PC-3 (cell line): ENCODE measurements around the gene UBAC2. TPM values are rescaled to one million over a fixed set of nuclear protein-coding genes. Genes with fewer than 3 reads are reported as not detected.

Source experiments
- ATAC-seq: fragments of 200-7000 bp; cut with Tn5 transposase; 2 replicates; pipeline ENCODE4 v1.9.1; 2020; ENCODE audit warnings: mild to moderate bottlenecking, moderate library complexity
- BruUV-seq: library from RNA; stranded (reverse); fragments of 400-500 nt; replicated peaks from 2 replicates; lab custom pipeline; 2021; lab: Mats Ljungman, UMichigan
- CTCF ChIA-PET: fragments of 300-600 bp; sonication (Branson Sonifier 250); formaldehyde crosslinking; loops from one replicate; lab custom pipeline; 2022; ENCODE audit warnings: antibody characterized with exemption; lab: Charles Lee
- POLR2A ChIA-PET: fragments of 300-600 bp; sonication (Branson Sonifier 250); formaldehyde crosslinking; loops from one replicate; lab custom pipeline; 2022; ENCODE audit warnings: antibody characterized with exemption; ENCODE audit not compliant: unreplicated experiment; lab: Charles Lee
- DNase-seq: peaks from one replicate; pipeline ENCODE4 v3.0.0-alpha.2; 2015
- H2AFZ ChIP-seq: fragments of 300-600 bp; sonication (generic); 2 replicates; pipeline ENCODE4 v1.6.0; 2016; ENCODE audit warnings: antibody characterized with exemption, low read length
- H3F3A ChIP-seq: fragments of 300-600 bp; sonication (generic); one replicate; pipeline ENCODE4 v1.6.0; 2017; ENCODE audit warnings: antibody characterized with exemption, low read length, control low read depth, mild to moderate bottlenecking; ENCODE audit not compliant: unreplicated experiment
- H3K27ac ChIP-seq: fragments of 300-600 bp; sonication (generic); 2 replicates; pipeline ENCODE4 v1.5.1; 2016; ENCODE audit warnings: mild to moderate bottlenecking, low read length
- H3K27me3 ChIP-seq: fragments of 300-600 bp; sonication (generic); 2 replicates; pipeline ENCODE4 v1.6.1; 2016; ENCODE audit warnings: low read length, mixed read lengths
- H3K36me3 ChIP-seq: fragments of 300-600 bp; sonication (generic); 2 replicates; pipeline ENCODE4 v1.6.1; 2016; ENCODE audit warnings: low read depth, mixed run types, low read length, mixed read lengths
- H3K4me1 ChIP-seq: fragments of 300-600 bp; sonication (generic); 2 replicates; pipeline ENCODE4 v1.5.1; 2016; ENCODE audit warnings: low read length; ENCODE audit not compliant: insufficient read depth
- H3K4me2 ChIP-seq: fragments of 300-600 bp; sonication (generic); 2 replicates; pipeline ENCODE4 v1.6.0; 2016; ENCODE audit warnings: low read length
- H3K4me3 ChIP-seq: fragments of 300-600 bp; sonication (generic); 2 replicates; pipeline ENCODE4 v1.5.1; 2016; ENCODE audit warnings: mild to moderate bottlenecking, low read length, mixed read lengths
- H3K79me2 ChIP-seq: fragments of 300-600 bp; sonication (generic); 2 replicates; pipeline ENCODE4 v1.6.1; 2017; ENCODE audit warnings: low read length, mixed read lengths
- H3K9ac ChIP-seq: fragments of 300-600 bp; sonication (generic); 2 replicates; pipeline ENCODE4 v1.6.0; 2016; ENCODE audit warnings: mild to moderate bottlenecking, low read length
- H3K9me2 ChIP-seq: fragments of 300-600 bp; sonication (generic); replicated peaks from 2 replicates; pipeline ENCODE4 v1.6.1; 2016; ENCODE audit warnings: mixed run types, low read length, mixed read lengths
- H3K9me3 ChIP-seq: fragments of 300-600 bp; sonication (generic); 2 replicates; pipeline ENCODE4 v1.6.1; 2016; ENCODE audit warnings: low read length, mixed read lengths
- H4K20me1 ChIP-seq: fragments of 300-600 bp; sonication (generic); 2 replicates; pipeline ENCODE4 v1.6.1; 2016; ENCODE audit warnings: low read length, mixed read lengths
- EZH2 ChIP-seq: fragments of 300-600 bp; sonication (generic); IDR thresholded peaks from one replicate; pipeline ENCODE4 v1.6.1; 2017; ENCODE audit warnings: antibody characterized with exemption, mild to moderate bottlenecking, low read length; ENCODE audit not compliant: unreplicated experiment
- EZH2phosphoT487 ChIP-seq: fragments of 300-600 bp; sonication (generic); IDR thresholded peaks from 2 replicates; pipeline ENCODE4 v1.6.1; 2018; ENCODE audit warnings: mild to moderate bottlenecking, antibody characterized with exemption, low read length, borderline replicate concordance
- intact Hi-C: fragments of 100-400 bp; cut with micrococcal nuclease; formaldehyde crosslinking; loops from 2 replicates; pipeline ENCODE4 v1.9.0; 2023
- total RNA-seq: library from RNA; depleted of rRNA; stranded (reverse); fragments of >200 nt; gene quantifications from 2 replicates; pipeline ENCODE4 v1.2.3, GENCODE V29; 2014
- TF ChIP-seq, protein P1 (sequence below): fragments of 300-600 bp; sonication (generic); conservative IDR thresholded peaks from 2 replicates; pipeline ENCODE4 v1.5.1; 2017; ENCODE audit warnings: antibody characterized with exemption, low read depth, mild to moderate bottlenecking, low read length

Gene UBAC2
- total RNA-seq, 1 experiment from 2014 or later: 34.5 TPM

GRCh38 chr13:99351772-99352171, 151.1 kb downstream of the UBAC2 start:
- CTCF ChIA-PET: no interaction called here
- POLR2A ChIA-PET: no interaction called here

DNA sequence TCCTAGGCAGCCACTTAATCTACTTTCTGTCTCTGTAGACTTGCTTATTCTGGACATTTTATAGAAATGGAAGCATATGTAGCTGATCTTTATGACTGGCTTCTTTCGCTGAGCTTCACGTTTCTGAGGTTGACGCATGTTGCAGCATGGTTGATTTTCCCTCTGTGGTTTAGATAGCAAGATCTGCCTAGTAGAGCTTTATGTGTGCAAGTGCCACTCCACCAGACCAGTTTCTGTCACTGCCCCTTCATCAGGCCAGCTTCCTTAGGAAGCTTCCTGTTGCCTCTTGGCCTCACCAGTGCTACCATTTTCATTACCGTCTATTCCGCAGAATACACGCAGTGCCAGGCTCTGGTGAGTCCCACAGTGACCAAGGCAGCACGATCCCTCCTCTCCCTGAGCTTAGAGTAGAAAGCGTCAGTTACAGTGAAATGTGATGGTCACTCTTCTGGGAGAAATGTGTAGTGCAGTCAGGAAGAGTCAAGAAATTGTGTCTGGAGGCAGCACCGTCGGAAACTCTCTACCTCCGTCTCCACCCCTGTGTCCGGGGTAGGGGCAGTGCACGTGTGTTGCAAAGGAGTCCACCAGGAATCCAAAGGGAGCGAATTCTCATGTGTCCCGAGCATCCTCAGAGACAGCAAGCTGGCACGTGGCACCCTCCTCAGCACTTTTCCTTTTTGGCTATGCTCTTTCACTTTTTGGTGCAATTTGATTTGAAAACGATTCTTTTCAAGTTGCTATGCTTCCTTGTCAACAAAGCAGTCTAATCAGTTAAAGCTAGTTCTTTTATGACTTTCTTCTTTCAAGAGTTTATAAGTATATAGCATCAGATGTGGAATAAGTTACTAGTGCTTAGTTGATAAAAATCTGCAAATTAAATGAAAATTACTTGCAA, 151.9 kb downstream of the UBAC2 start:
- no peak for ATAC-seq

More at GRCh38 chr13:99351772-99352171, 151.1 kb downstream of the UBAC2 start:
- Histone ChIP-seq H3K9me3 (no peaks in the 10 kb centered on the region), H3K79me2 (no peaks in the 10 kb centered on the region), H3K9ac (no peak overlapping the region), H3K9me2 (no peaks in the 10 kb centered on the region), H3K4me1 (peaks cover 12% of the 10 kb centered on the region), H2AFZ (no peak overlapping the region), H3K4me3 (no peak overlapping the region), H3F3A (no peaks in the 10 kb centered on the region), H3K27ac (no peak overlapping the region), H3K4me2 (no peak overlapping the region), H3K27me3 (no peaks in the 10 kb centered on the region), H3K36me3 (no peaks in the 10 kb centered on the region), H4K20me1 (no peaks in the 10 kb centered on the region)
- intact Hi-C loops: no loop called here
- no peak for DNase-seq
- no peak for ATAC-seq
- TF ChIP-seq EZH2phosphoT487: no peak
- TF ChIP-seq, protein P1, sequence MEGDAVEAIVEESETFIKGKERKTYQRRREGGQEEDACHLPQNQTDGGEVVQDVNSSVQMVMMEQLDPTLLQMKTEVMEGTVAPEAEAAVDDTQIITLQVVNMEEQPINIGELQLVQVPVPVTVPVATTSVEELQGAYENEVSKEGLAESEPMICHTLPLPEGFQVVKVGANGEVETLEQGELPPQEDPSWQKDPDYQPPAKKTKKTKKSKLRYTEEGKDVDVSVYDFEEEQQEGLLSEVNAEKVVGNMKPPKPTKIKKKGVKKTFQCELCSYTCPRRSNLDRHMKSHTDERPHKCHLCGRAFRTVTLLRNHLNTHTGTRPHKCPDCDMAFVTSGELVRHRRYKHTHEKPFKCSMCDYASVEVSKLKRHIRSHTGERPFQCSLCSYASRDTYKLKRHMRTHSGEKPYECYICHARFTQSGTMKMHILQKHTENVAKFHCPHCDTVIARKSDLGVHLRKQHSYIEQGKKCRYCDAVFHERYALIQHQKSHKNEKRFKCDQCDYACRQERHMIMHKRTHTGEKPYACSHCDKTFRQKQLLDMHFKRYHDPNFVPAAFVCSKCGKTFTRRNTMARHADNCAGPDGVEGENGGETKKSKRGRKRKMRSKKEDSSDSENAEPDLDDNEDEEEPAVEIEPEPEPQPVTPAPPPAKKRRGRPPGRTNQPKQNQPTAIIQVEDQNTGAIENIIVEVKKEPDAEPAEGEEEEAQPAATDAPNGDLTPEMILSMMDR: no peak
- no peak for TF ChIP-seq EZH2
- BruUV-seq: no TSS peak

More for the DNA sequence above, 151.9 kb downstream of the UBAC2 start:
- Histone ChIP-seq H3K9me3 (no peaks in the 10 kb centered on the region), H3K79me2 (no peaks in the 10 kb centered on the region), H3K27me3 (no peaks in the 10 kb centered on the region), H3K9ac (no peak overlapping the region), H3F3A (no peaks in the 10 kb centered on the region), H4K20me1 (no peaks in the 10 kb centered on the region), H3K4me2 (no peak overlapping the region), H3K9me2 (no peaks in the 10 kb centered on the region), H3K4me1 (peaks cover 20% of the 10 kb centered on the region), H2AFZ (no peak overlapping the region), H3K4me3 (no peak overlapping the region), H3K36me3 (no peaks in the 10 kb centered on the region), H3K27ac (no peak overlapping the region)
- CTCF ChIA-PET: no interaction called here
- BruUV-seq: no TSS peak
- intact Hi-C loops: no loop called here
- DNase-seq: no peak
- TF ChIP-seq EZH2phosphoT487 (no peak), EZH2 (no peak)
- TF ChIP-seq, protein P1: no peak
- POLR2A ChIA-PET: no interaction called here
